Activated T-cell treated with anti-CD3 and anti-CD28 coated beads, Interleukin-2, amount 50 U/mL, for 4 hours (primary cell): ENCODE data around the gene CAMK1D. TPM values are rescaled to one million over a fixed set of nuclear protein-coding genes. Genes with fewer than 3 reads are reported as not detected.

Experiments
- ATAC-seq, 2 donors: fragments of 200-7000 bp; cut with Tn5 transposase; one replicate each; pipeline ENCODE4 v1.10.0; 2021
- DNase-seq: peaks from one replicate; pipeline ENCODE4 v3.0.0-alpha.2; 2020
- H3K27me3 Mint-ChIP-seq: one replicate; pipeline ENCODE4 v1.8.0; 2021; ENCODE audit warnings: low read depth, mixed read lengths
- H3K36me3 Mint-ChIP-seq: one replicate; pipeline ENCODE4 v1.8.0; 2022; ENCODE audit warnings: mixed read lengths; ENCODE audit not compliant: insufficient read depth
- H3K4me1 Mint-ChIP-seq: one replicate; pipeline ENCODE4 v1.8.0; 2021; ENCODE audit warnings: low read depth, mixed read lengths
- H3K4me3 Mint-ChIP-seq: one replicate; pipeline ENCODE4 v1.8.0; 2021; ENCODE audit warnings: mild to moderate bottlenecking, moderate library complexity, mixed read lengths
- H3K9me3 Mint-ChIP-seq: one replicate; pipeline ENCODE4 v1.8.0; 2021; ENCODE audit warnings: mixed read lengths
- total RNA-seq, 3 donors: library from RNA; stranded (reverse); gene quantifications; one replicate each; pipeline ENCODE4 v1.2.1, GENCODE V29; 2021

The CAMK1D gene
- total RNA-seq, 3 donors from 2014 or later = 6.3 to 7.8 (median 6.7) TPM

GRCh38 chr10:12766223-12766622 lies 416.9 kb downstream of the CAMK1D start:
- Mint-ChIP-seq H3K27me3 (no peaks in the 10 kb centered on the region), H3K9me3 (no peaks in the 10 kb centered on the region), H3K36me3 (peaks cover 29% of the 10 kb centered on the region), H3K4me3 (no peak overlapping the region), H3K4me1 (no peaks in the 10 kb centered on the region)
- DNase-seq = no peak
- ATAC-seq = no peak

GRCh38 chr10:12768156-12769100 lies 419.1 kb downstream of the CAMK1D start:
- DNase-seq (no peak), ATAC-seq (no peak)
- Mint-ChIP-seq H3K27me3 (no peaks in the 10 kb centered on the region), H3K4me3 (no peak overlapping the region), H3K36me3 (peaks cover 25% of the 10 kb centered on the region), H3K4me1 (no peaks in the 10 kb centered on the region), H3K9me3 (no peaks in the 10 kb centered on the region)

- Mint-ChIP-seq H3K27me3 (no peaks in the 10 kb centered on the region), H3K4me3 (no peak overlapping the region), H3K4me1 (peaks cover 2% of the 10 kb centered on the region), H3K9me3 (no peaks in the 10 kb centered on the region), H3K36me3 (peaks cover 25% of the 10 kb centered on the region)
- no peak for DNase-seq
- ATAC-seq = no peak
Observed at GRCh38 chr10:12769323-12770044, 420.1 kb downstream of the CAMK1D start.

- Mint-ChIP-seq H3K27me3 (no peaks in the 10 kb centered on the region), H3K36me3 (peaks cover 29% of the 10 kb centered on the region), H3K4me3 (no peak overlapping the region), H3K9me3 (no peaks in the 10 kb centered on the region), H3K4me1 (peaks cover 4% of the 10 kb centered on the region)
- DNase-seq = no peak
- ATAC-seq = no peak
Observed at GRCh38 chr10:12771981-12772760, 422.8 kb downstream of the CAMK1D start.

GRCh38 chr10:12772797-12773587 lies 423.6 kb downstream of the CAMK1D start:
- no peak overlapping the region for H3K4me3 Mint-ChIP-seq
- H3K9me3 Mint-ChIP-seq = no peaks in the 10 kb centered on the region
- no peaks in the 10 kb centered on the region for H3K27me3 Mint-ChIP-seq
- ATAC-seq (no peak), DNase-seq (no peak)
- H3K36me3 Mint-ChIP-seq = peaks cover 29% of the 10 kb centered on the region
- H3K4me1 Mint-ChIP-seq = peaks cover 4% of the 10 kb centered on the region

GRCh38 chr10:12774204-12774894 lies 425.0 kb downstream of the CAMK1D start:
- peaks cover 7% of the 10 kb centered on the region for H3K4me1 Mint-ChIP-seq
- H3K36me3 Mint-ChIP-seq = peaks cover 30% of the 10 kb centered on the region
- no peak for ATAC-seq
- no peak for DNase-seq
- no peaks in the 10 kb centered on the region for H3K27me3 Mint-ChIP-seq
- no peak overlapping the region for H3K4me3 Mint-ChIP-seq
- H3K9me3 Mint-ChIP-seq = no peaks in the 10 kb centered on the region

GRCh38 chr10:12777840-12778585 lies 428.7 kb downstream of the CAMK1D start:
- no peak for DNase-seq
- Mint-ChIP-seq H3K9me3 (no peaks in the 10 kb centered on the region), H3K4me3 (no peak overlapping the region), H3K27me3 (no peaks in the 10 kb centered on the region), H3K36me3 (peaks cover 10% of the 10 kb centered on the region), H3K4me1 (peaks cover 22% of the 10 kb centered on the region)
- ATAC-seq = peak; percentile 57 to 60

GRCh38 chr10:12780634-12781601 lies 431.6 kb downstream of the CAMK1D start:
- H3K4me3 Mint-ChIP-seq = no peak overlapping the region
- ATAC-seq (peak; percentile 56 to 57), DNase-seq (no peak)
- no peaks in the 10 kb centered on the region for H3K9me3 Mint-ChIP-seq
- peaks cover 19% of the 10 kb centered on the region for H3K4me1 Mint-ChIP-seq
- no peaks in the 10 kb centered on the region for H3K27me3 Mint-ChIP-seq
- H3K36me3 Mint-ChIP-seq = peaks cover 20% of the 10 kb centered on the region

- Mint-ChIP-seq H3K4me1 (peaks cover 18% of the 10 kb centered on the region), H3K36me3 (peaks cover 18% of the 10 kb centered on the region), H3K4me3 (no peak overlapping the region), H3K9me3 (no peaks in the 10 kb centered on the region), H3K27me3 (no peaks in the 10 kb centered on the region)
- ATAC-seq (no peak), DNase-seq (no peak)
Observed at GRCh38 chr10:12781976-12782375, 432.6 kb downstream of the CAMK1D start.

- no peaks in the 10 kb centered on the region for H3K27me3 Mint-ChIP-seq
- peaks cover 17% of the 10 kb centered on the region for H3K36me3 Mint-ChIP-seq
- H3K4me3 Mint-ChIP-seq = no peak overlapping the region
- no peaks in the 10 kb centered on the region for H3K9me3 Mint-ChIP-seq
- peaks cover 17% of the 10 kb centered on the region for H3K4me1 Mint-ChIP-seq
- ATAC-seq (no peak), DNase-seq (peak; percentile 28)
Observed at GRCh38 chr10:12782537-12782936, 433.2 kb downstream of the CAMK1D start.

GRCh38 chr10:12783293-12783692 lies 433.9 kb downstream of the CAMK1D start:
- ATAC-seq = no peak
- H3K27me3 Mint-ChIP-seq = no peaks in the 10 kb centered on the region
- H3K4me1 Mint-ChIP-seq = peaks cover 16% of the 10 kb centered on the region
- H3K4me3 Mint-ChIP-seq = no peak overlapping the region
- no peaks in the 10 kb centered on the region for H3K9me3 Mint-ChIP-seq
- peaks cover 16% of the 10 kb centered on the region for H3K36me3 Mint-ChIP-seq
- no peak for DNase-seq

GRCh38 chr10:12784646-12785045 lies 435.3 kb downstream of the CAMK1D start:
- no peaks in the 10 kb centered on the region for H3K27me3 Mint-ChIP-seq
- DNase-seq (no peak), ATAC-seq (no peak)
- H3K4me3 Mint-ChIP-seq = no peak overlapping the region
- peaks cover 17% of the 10 kb centered on the region for H3K36me3 Mint-ChIP-seq
- H3K4me1 Mint-ChIP-seq = peaks cover 14% of the 10 kb centered on the region
- H3K9me3 Mint-ChIP-seq = no peaks in the 10 kb centered on the region
